ENCODE results near the gene MRPL54. TPM values are rescaled to one million over a fixed set of nuclear protein-coding genes. Genes with fewer than 3 reads are reported as not detected.
"Not testable (repeated sequence)": the region's sequence is repeated elsewhere in the genome, so short reads cannot be mapped to it uniquely, and the experiment has no call there.

MRPL54 gene
- total RNA-seq, 2 donors from 2014 or later = 45.3 to 58.8 TPM

GRCh38 chr19:3737487-3738205 is 24.8 kb upstream of the MRPL54 start:
- DNase-seq (ENCODE audit: low spot score) = no peak
- intact Hi-C loops (cut with DNase I) = no loop called here

GRCh38 chr19:3738477-3739220 is 23.8 kb upstream of the MRPL54 start:
- no peak for DNase-seq (ENCODE audit: low spot score)
- intact Hi-C loops (cut with DNase I) = no loop called here

GRCh38 chr19:3740431-3740830 is 22.1 kb upstream of the MRPL54 start:
- DNase-seq (ENCODE audit: low spot score) = no peak
- intact Hi-C loops (cut with DNase I) = no loop called here

- no peak for DNase-seq (ENCODE audit: low spot score)
- intact Hi-C loops (cut with DNase I) = no loop called here
Measured at GRCh38 chr19:3743486-3743885, 19.0 kb upstream of the MRPL54 start.

GRCh38 chr19:3745363-3746045 is 17.0 kb upstream of the MRPL54 start:
- intact Hi-C loops (cut with DNase I) = no loop called here

GRCh38 chr19:3746371-3747056 is 16.0 kb upstream of the MRPL54 start:
- intact Hi-C loops (cut with DNase I) = no loop called here
- no peak for DNase-seq (ENCODE audit: low spot score)

More at GRCh38 chr19:3745363-3746045, 17.0 kb upstream of the MRPL54 start:
- DNase-seq (ENCODE audit: low spot score) = no peak

GRCh38 chr19:3748965-3749364 is 13.5 kb upstream of the MRPL54 start:
- intact Hi-C loops (cut with DNase I) = no loop called here
- DNase-seq (ENCODE audit: low spot score) = no peak

- DNase-seq (ENCODE audit: low spot score) = no peak
- intact Hi-C loops (cut with DNase I) = no loop called here
Measured at GRCh38 chr19:3750211-3750610, 12.3 kb upstream of the MRPL54 start.

GRCh38 chr19:3751236-3751635 is 11.2 kb upstream of the MRPL54 start:
- DNase-seq (ENCODE audit: low spot score) = no peak
- intact Hi-C loops (cut with DNase I) = no loop called here

- DNase-seq (ENCODE audit: low spot score) = no peak
- intact Hi-C loops (cut with DNase I) = no loop called here
Measured at GRCh38 chr19:3752492-3752891, 10.0 kb upstream of the MRPL54 start.

GRCh38 chr19:3753631-3754410 is 8.7 kb upstream of the MRPL54 start:
- no peak for DNase-seq (ENCODE audit: low spot score)
- intact Hi-C loops (cut with DNase I) = no loop called here

- intact Hi-C loops (cut with DNase I); DNase-seq (ENCODE audit: low spot score): not testable (repeated sequence)
Measured at GRCh38 chr19:3757705-3758104, 4.8 kb upstream of the MRPL54 start.

- DNase-seq (ENCODE audit: low spot score); intact Hi-C loops (cut with DNase I): not testable (repeated sequence)
Measured at GRCh38 chr19:3758297-3758696, 4.2 kb upstream of the MRPL54 start.

GRCh38 chr19:3759482-3760254 is 2.8 kb upstream of the MRPL54 start:
- no peak for DNase-seq (ENCODE audit: low spot score)
- intact Hi-C loops (cut with DNase I) = no loop called here

- intact Hi-C loops (cut with DNase I) = no loop called here
- DNase-seq (ENCODE audit: low spot score) = no peak
Measured at GRCh38 chr19:3760871-3761361, 1.6 kb upstream of the MRPL54 start.

- intact Hi-C loops (cut with DNase I) = no loop called here
- DNase-seq (ENCODE audit: low spot score) = peak; percentile 98
Measured at GRCh38 chr19:3761382-3762129, 926 bp upstream of the MRPL54 start, which contains the start of gene APBA3. APBA3 (minus strand) TSS chr19:3761692; CDS start chr19:3760264, 1,428 bp downstream.

- intact Hi-C loops (cut with DNase I) = no loop called here
- DNase-seq (ENCODE audit: low spot score) = no peak
Measured at GRCh38 chr19:3762130-3762473, 380 bp upstream of the MRPL54 start.

All from posterior vena cava (tissue), 2 donors.